ENCODE data around the gene PAQR8. TPM values are rescaled to one million over a fixed set of nuclear protein-coding genes. Genes with fewer than 3 reads are reported as not detected.

Gene PAQR8
- total and polyA plus RNA-seq, 2 of the 4 experiments (the other 2 are of a cell fraction): 1.4 to 1.6 TPM

DNA sequence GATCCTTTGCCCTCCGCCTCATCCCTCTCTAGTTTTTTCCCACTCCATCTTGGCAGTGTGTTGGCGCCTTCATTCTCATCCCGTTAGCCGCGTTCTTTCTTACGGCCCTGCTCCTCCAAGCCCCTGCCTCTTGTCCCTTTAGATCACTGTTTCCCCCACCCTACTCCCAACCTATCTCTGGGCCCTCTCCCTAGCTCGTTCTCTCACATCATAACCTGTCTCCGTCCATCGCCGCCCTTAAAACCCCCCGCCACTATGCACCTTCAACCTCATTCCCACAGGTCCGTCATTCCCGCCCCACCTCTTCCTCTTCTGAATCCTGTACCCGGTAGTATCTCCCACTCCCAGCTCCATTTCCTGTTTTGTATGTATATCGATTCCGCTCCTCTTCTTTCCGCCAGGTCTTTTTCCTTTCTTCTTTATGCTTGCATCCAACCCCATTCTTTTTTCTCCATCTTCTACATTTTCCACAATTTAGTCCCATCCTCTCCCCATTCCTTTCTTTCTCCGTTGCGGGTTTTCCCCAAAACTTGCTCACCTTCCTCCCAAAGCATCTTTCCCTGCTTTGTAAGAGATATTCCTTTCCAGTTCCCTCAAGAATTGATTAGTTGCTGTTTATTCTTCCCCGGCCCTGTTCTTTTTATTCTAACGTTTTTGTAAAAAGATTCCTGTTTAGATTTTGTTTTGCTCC, 58.9 kb downstream of the PAQR8 start:
- peak overlapping the region; percentile 75 for H2BK120ac ChIP-seq (ENCODE audit: low read depth, low read length)
- ChIA-PET CTCF (interaction anchor here (0.6 to 1.4 kb wide), 3 partner anchors 48 to 231 kb away, joined by 3 to 4 read pairs (median 3); no protein-coding TSS in a partner anchor), POLR2A (ENCODE audit: unreplicated experiment) (interaction anchor here (1.1 kb wide), 1 partner anchor 78 kb away, joined by 3 read pairs; no protein-coding TSS in a partner anchor)
- dilution Hi-C loops (cut with HindIII; ENCODE audit: low sequenced_read_pairs, unreplicated experiment): loop anchor here (25.0 kb wide), 1 partner anchor 241 kb away; the partner anchor contains the start of gene TMEM14A
- H2BK5ac ChIP-seq (ENCODE audit: low read depth, low read length, poor library complexity, severe bottlenecking): peak overlapping the region; percentile 37
- peak overlapping the region; percentile 61 for H3K4me3 ChIP-seq (ENCODE audit: insufficient read depth, low read depth, low read length)
- H3K9ac ChIP-seq (ENCODE audit: low read depth, low read length): peak overlapping the region; percentile 80
- no peaks in the 10 kb centered on the region for H3K27me3 ChIP-seq (ENCODE audit: control insufficient read depth, insufficient read depth, low read length)
- H4K20me1 ChIP-seq (ENCODE audit: insufficient read depth, low read length): no peaks in the 10 kb centered on the region
- DNase-seq (peak; percentile 33), ATAC-seq (ENCODE audit: low read depth) (0 out of 2 replicates have a peak, but pooled peaks have one; percentile 1)
- H3K36me3 ChIP-seq (ENCODE audit: control insufficient read depth, insufficient read depth, low read length): no peaks in the 10 kb centered on the region
- peak overlapping the region; percentile 64 for H3K18ac ChIP-seq (ENCODE audit: low read depth, low read length)
- H3K9me3 ChIP-seq (ENCODE audit: control insufficient read depth, insufficient read depth, low read length): no peaks in the 10 kb centered on the region
- peaks cover 9 to 26% of the 10 kb centered on the region in 2 experiments; a peak in 3 of 4 replicates for H3K79me1 ChIP-seq (ENCODE audit: low read depth in 1 of 2, low read length in 2 of 2)
- TSS peak; percentile 87 for BruUV-seq (replicated peaks)
- peaks cover 17% of the 10 kb centered on the region for H3K4me1 ChIP-seq (ENCODE audit: control insufficient read depth, insufficient read depth, low read length)
- H3K23ac ChIP-seq (ENCODE audit: low read depth, low read length): peak overlapping the region; percentile 35
- peak overlapping the region; percentile 77 for H3K56ac ChIP-seq (ENCODE audit: extremely low read depth, insufficient read depth, low read length)
- intact Hi-C loops (cut with micrococcal nuclease): loop anchor here (1.0 to 5.0 kb wide), 4 partner anchors 51 to 175 kb away; no protein-coding TSS in a partner anchor
- H3K4ac ChIP-seq (ENCODE audit: low read depth, low read length): peak overlapping the region; percentile 70
- H3K14ac ChIP-seq (replicated peaks; ENCODE audit: low read depth, low read length): peak overlapping the region; percentile 85
- peak overlapping the region; percentile 43 to 96 for H4K8ac ChIP-seq (ENCODE audit: low read depth in 2 of 2, low read length in 2 of 2)
- H3K9me1 ChIP-seq (ENCODE audit: insufficient read depth, low read length): peaks cover 13% of the 10 kb centered on the region
- peak overlapping the region; percentile 69 for H4K91ac ChIP-seq (ENCODE audit: insufficient read depth, low read depth, low read length)
- peak overlapping the region; percentile 98 for H2AK9ac ChIP-seq (replicated peaks; ENCODE audit: low read depth, low read length, poor library complexity)
- WGBS, 2 experiments (ENCODE audit: extremely low coverage in 2 of 2, insufficient read length in 1 of 2): 0% methylated on average over 12 of the region's 21 CpGs; no CpG with 5 or more reads in 1 of the 2 experiments
- H4K5ac ChIP-seq (ENCODE audit: low read depth, low read length): peak overlapping the region; percentile 82
- H2AK5ac ChIP-seq (ENCODE audit: low read depth, low read length): peak overlapping the region; percentile 72
- H3K27ac ChIP-seq (ENCODE audit: insufficient read depth, low read length): peak overlapping the region; percentile 76
- H2BK15ac ChIP-seq (ENCODE audit: low read depth, low read length): peak overlapping the region; percentile 72; the same call in 1 of the 3 replicates
- in situ Hi-C loops (cut with MboI; ENCODE audit: low sequenced_read_pairs): no loop called here
- H2AFZ ChIP-seq (replicated peaks; ENCODE audit: low read length, poor library complexity): peak overlapping the region; percentile 94
- H3K4me2 ChIP-seq (ENCODE audit: low read depth, low read length): peak overlapping the region; percentile 83
- H2BK20ac ChIP-seq (ENCODE audit: low read depth, low read length): peak overlapping the region; percentile 36
- no peak for TF ChIP-seq BHLHE40 (IDR thresholded peaks at IDR 0.05; ENCODE audit: low read depth, low read length)
- TF ChIP-seq SMC3 (IDR thresholded peaks at IDR 0.05; ENCODE audit: low read depth, low read length): no peak
- no peak for TF ChIP-seq NFE2L2 (IDR thresholded peaks at IDR 0.05; ENCODE audit: low read depth, low read length)
- no peak for TF ChIP-seq FOS (IDR thresholded peaks at IDR 0.05; ENCODE audit: low read depth, low read length)
- no peak for TF ChIP-seq POLR2A (IDR thresholded peaks at IDR 0.05; ENCODE audit: low read depth, low read length)
- no peak for TF ChIP-seq RCOR1 (IDR thresholded peaks at IDR 0.05; ENCODE audit: insufficient replicate concordance, low read length)
- TF ChIP-seq MAZ (IDR thresholded peaks at IDR 0.05; ENCODE audit: borderline replicate concordance, low read depth, low read length): no peak
- TF ChIP-seq RFX5 (IDR thresholded peaks at IDR 0.05; ENCODE audit: low read depth, low read length): no peak
- TF ChIP-seq, protein P1, sequence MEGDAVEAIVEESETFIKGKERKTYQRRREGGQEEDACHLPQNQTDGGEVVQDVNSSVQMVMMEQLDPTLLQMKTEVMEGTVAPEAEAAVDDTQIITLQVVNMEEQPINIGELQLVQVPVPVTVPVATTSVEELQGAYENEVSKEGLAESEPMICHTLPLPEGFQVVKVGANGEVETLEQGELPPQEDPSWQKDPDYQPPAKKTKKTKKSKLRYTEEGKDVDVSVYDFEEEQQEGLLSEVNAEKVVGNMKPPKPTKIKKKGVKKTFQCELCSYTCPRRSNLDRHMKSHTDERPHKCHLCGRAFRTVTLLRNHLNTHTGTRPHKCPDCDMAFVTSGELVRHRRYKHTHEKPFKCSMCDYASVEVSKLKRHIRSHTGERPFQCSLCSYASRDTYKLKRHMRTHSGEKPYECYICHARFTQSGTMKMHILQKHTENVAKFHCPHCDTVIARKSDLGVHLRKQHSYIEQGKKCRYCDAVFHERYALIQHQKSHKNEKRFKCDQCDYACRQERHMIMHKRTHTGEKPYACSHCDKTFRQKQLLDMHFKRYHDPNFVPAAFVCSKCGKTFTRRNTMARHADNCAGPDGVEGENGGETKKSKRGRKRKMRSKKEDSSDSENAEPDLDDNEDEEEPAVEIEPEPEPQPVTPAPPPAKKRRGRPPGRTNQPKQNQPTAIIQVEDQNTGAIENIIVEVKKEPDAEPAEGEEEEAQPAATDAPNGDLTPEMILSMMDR (conservative IDR thresholded peaks at IDR 0.05; ENCODE audit: low read depth, low read length): no peak
- no peak for TF ChIP-seq RAD21 (IDR thresholded peaks at IDR 0.05; ENCODE audit: low read length)
- TF ChIP-seq CHD1 (IDR thresholded peaks at IDR 0.05; ENCODE audit: low read depth, low read length): no peak
- no peak for TF ChIP-seq CEBPB (IDR thresholded peaks at IDR 0.05; ENCODE audit: low read depth, low read length)
- TF ChIP-seq, protein P2, sequence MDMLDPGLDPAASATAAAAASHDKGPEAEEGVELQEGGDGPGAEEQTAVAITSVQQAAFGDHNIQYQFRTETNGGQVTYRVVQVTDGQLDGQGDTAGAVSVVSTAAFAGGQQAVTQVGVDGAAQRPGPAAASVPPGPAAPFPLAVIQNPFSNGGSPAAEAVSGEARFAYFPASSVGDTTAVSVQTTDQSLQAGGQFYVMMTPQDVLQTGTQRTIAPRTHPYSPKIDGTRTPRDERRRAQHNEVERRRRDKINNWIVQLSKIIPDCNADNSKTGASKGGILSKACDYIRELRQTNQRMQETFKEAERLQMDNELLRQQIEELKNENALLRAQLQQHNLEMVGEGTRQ (IDR thresholded peaks at IDR 0.05; ENCODE audit: low read depth, low read length): no peak
- TF ChIP-seq MXI1 (IDR thresholded peaks at IDR 0.05; ENCODE audit: borderline replicate concordance, low read depth, low read length): no peak
